ENCODE measurements around the gene PRDM8.
A peak's percentile ranks its signal among the peaks of the same experiment; 100 is the strongest.
"Not testable (repeated sequence)": the region's sequence is repeated elsewhere in the genome, so short reads cannot be mapped to it uniquely, and the experiment has no call there.

Gene PRDM8

GRCh38 chr4:80196922-80197573 lies at the start of gene PRDM8:
TSS of gene PRDM8 (plus strand) at chr4:80197503. CDS start at chr4:80200081, 2,578 bp downstream.
- peak in 1 of 2 donors; percentile 56 for DNase-seq

- DNase-seq, result no peak
Measured at GRCh38 chr4:80150387-80151180, 46.7 kb upstream of the PRDM8 start.

- no peak for DNase-seq
Measured at GRCh38 chr4:80151981-80152380, 45.3 kb upstream of the PRDM8 start.

GRCh38 chr4:80153874-80154544 lies 43.3 kb upstream of the PRDM8 start:
- DNase-seq, result no peak

GRCh38 chr4:80154545-80154933 lies 42.8 kb upstream of the PRDM8 start:
- no peak for DNase-seq

GRCh38 chr4:80155316-80155982 lies 41.9 kb upstream of the PRDM8 start:
- no peak for DNase-seq

GRCh38 chr4:80156410-80156809 lies 40.9 kb upstream of the PRDM8 start:
- DNase-seq, result no peak

- DNase-seq, result no peak
Measured at GRCh38 chr4:80161413-80162058, 35.8 kb upstream of the PRDM8 start.

- DNase-seq, result no peak
Measured at GRCh38 chr4:80162418-80162817, 34.9 kb upstream of the PRDM8 start.

GRCh38 chr4:80165855-80166254 lies 31.4 kb upstream of the PRDM8 start:
- DNase-seq, result no peak

GRCh38 chr4:80171251-80171650 lies 26.1 kb upstream of the PRDM8 start:
- DNase-seq, result peak in 1 of 2 donors; percentile 28

GRCh38 chr4:80171656-80172055 lies 25.6 kb upstream of the PRDM8 start:
- DNase-seq, result no peak

- DNase-seq, result no peak
Measured at GRCh38 chr4:80172203-80172602, 25.1 kb upstream of the PRDM8 start.

GRCh38 chr4:80173401-80173800 lies 23.9 kb upstream of the PRDM8 start:
- DNase-seq, result peak in 1 of 2 donors; percentile 57

GRCh38 chr4:80173841-80174240 lies 23.5 kb upstream of the PRDM8 start:
- no peak for DNase-seq

- not testable (repeated sequence) for DNase-seq
Measured at GRCh38 chr4:80177793-80178192, 19.5 kb upstream of the PRDM8 start.

- DNase-seq, result no peak
Measured at GRCh38 chr4:80178964-80179363, 18.3 kb upstream of the PRDM8 start.

GRCh38 chr4:80179637-80180161 lies 17.6 kb upstream of the PRDM8 start:
- no peak for DNase-seq

GRCh38 chr4:80180743-80181142 lies 16.6 kb upstream of the PRDM8 start:
- DNase-seq, result no peak

GRCh38 chr4:80182237-80182866 lies 15.0 kb upstream of the PRDM8 start:
- DNase-seq, result no peak

GRCh38 chr4:80183250-80184052 lies 13.9 kb upstream of the PRDM8 start:
- peak in 1 of 2 donors; percentile 42 for DNase-seq
